Activated naive CD4-positive, alpha-beta T cell treated with anti-CD3 and anti-CD28 coated beads for 36 hours (primary cell): ENCODE results near the gene MBNL1. TPM values are rescaled to one million over a fixed set of nuclear protein-coding genes. Genes with fewer than 3 reads are reported as not detected.
A peak's percentile ranks its signal among the peaks of the same experiment; 100 is the strongest.

Experiments
- CTCF ChIA-PET: fragments of 350-600 bp; sonication (Branson Sonifier 250); formaldehyde crosslinking; loops from one replicate; lab custom pipeline; 2021; ENCODE audit warnings: antibody characterized with exemption; lab: Charles Lee
- DNase-seq: peaks from one replicate; pipeline ENCODE4 v3.0.0-alpha.2; 2020
- H3K27ac Mint-ChIP-seq: one replicate; pipeline ENCODE4 v1.8.0; 2021; ENCODE audit warnings: mild to moderate bottlenecking, mixed read lengths
- H3K27me3 Mint-ChIP-seq: one replicate; pipeline ENCODE4 v1.8.0; 2021; ENCODE audit warnings: low read depth, mixed read lengths
- H3K36me3 Mint-ChIP-seq: one replicate; pipeline ENCODE4 v1.8.0; 2021; ENCODE audit warnings: low read depth, mixed read lengths
- H3K4me1 Mint-ChIP-seq: one replicate; pipeline ENCODE4 v1.8.0; 2021; ENCODE audit warnings: low read depth, mixed read lengths
- H3K4me3 Mint-ChIP-seq: one replicate; pipeline ENCODE4 v1.8.0; 2021; ENCODE audit warnings: mild to moderate bottlenecking, moderate library complexity, mixed read lengths
- H3K9me3 Mint-ChIP-seq: one replicate; pipeline ENCODE4 v1.8.0; 2021; ENCODE audit warnings: mixed read lengths
- intact Hi-C: fragments of 100-400 bp; cut with micrococcal nuclease; formaldehyde crosslinking; loops from one replicate; pipeline ENCODE4 v1.15.1; 2023
- total RNA-seq, 2 experiments: library from RNA; stranded (reverse); gene quantifications; one replicate each; pipeline ENCODE4 v1.2.3, GENCODE V29; 2021

The MBNL1 gene
- total RNA-seq, 2 experiments from 2014 or later: 387 to 391 TPM

GRCh38 chr3:152267831-152268554, 736 bp upstream of the MBNL1 start:
- peak overlapping the region; percentile 91 for H3K27ac Mint-ChIP-seq
- H3K4me1 Mint-ChIP-seq: peaks cover 47% of the 10 kb centered on the region
- peak overlapping the region; percentile 81 for H3K4me3 Mint-ChIP-seq
- intact Hi-C loops: loop anchor here (1.0 to 5.0 kb wide), 5 partner anchors 10 to 1506 kb away; partner anchors contain the start of genes RAP2B and SIAH2
- peaks cover 41% of the 10 kb centered on the region for H3K36me3 Mint-ChIP-seq
- no peaks in the 10 kb centered on the region for H3K27me3 Mint-ChIP-seq
- DNase-seq: no peak
- CTCF ChIA-PET: interaction anchor here (1.2 to 3.0 kb wide), 3 partner anchors 49 to 84 kb away, joined by 3 to 16 read pairs (median 6); no protein-coding TSS in a partner anchor
- no peaks in the 10 kb centered on the region for H3K9me3 Mint-ChIP-seq

GRCh38 chr3:152269056-152269830, 514 bp downstream of the MBNL1 start:
- H3K27ac Mint-ChIP-seq: peak overlapping the region; percentile 91
- peak overlapping the region; percentile 81 for H3K4me3 Mint-ChIP-seq
- DNase-seq: peak; percentile 38
- no peaks in the 10 kb centered on the region for H3K27me3 Mint-ChIP-seq
- no peaks in the 10 kb centered on the region for H3K9me3 Mint-ChIP-seq
- H3K36me3 Mint-ChIP-seq: peaks cover 44% of the 10 kb centered on the region
- intact Hi-C loops: loop anchor here (5.0 kb wide), 2 partner anchors 893 to 1507 kb away; partner anchors contain the start of genes RAP2B and SIAH2
- CTCF ChIA-PET: interaction anchor here (0.9 to 3.0 kb wide), 6 partner anchors 16 to 70 kb away, joined by 3 to 16 read pairs (median 4); no protein-coding TSS in a partner anchor
- H3K4me1 Mint-ChIP-seq: peaks cover 46% of the 10 kb centered on the region

DNA sequence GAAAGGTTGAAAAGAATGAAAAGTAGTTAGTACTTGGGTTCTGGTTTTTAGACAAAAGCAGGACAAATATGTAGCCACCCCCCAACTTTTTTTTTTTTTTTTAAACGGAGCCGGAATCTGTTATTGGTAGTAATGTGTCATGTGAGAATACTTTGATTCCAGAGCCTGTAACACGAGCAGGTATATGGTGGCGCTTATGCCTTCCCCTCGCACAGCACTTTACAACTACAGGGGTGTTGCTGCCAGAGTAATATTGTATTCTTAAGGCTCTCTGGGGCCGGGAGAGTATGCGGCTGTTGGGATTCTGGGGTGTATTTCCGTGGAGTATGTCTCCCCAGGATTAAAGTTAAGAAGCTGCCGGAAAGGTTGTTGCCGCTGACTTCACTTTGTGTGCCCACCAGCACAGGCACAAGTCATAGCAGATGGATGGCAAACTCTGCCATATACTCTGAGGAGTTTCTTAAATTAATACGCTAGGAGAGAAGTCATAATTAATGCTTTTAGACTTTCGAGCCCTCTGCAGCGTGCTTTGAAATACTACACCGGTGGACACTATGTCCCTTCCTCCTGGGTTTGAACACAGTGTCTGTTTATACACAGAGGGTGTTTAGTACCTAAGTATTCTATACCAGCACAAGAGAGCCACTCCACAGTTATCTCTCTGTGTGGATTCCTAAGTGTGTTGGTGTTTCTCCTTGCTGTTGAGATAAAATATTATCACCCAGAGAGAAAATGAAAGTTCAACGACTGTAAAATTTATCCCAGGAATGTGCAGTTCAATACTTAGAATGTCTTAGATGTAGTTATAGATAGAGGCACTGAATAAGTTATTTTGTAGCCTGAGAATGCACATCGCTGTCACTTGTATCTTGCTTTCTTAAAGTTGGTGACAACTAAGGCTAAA, 1.4 kb downstream of the MBNL1 start:
- H3K9me3 Mint-ChIP-seq: no peaks in the 10 kb centered on the region
- peak; percentile 55 for DNase-seq

GRCh38 chr3:152270937-152271336, 2.2 kb downstream of the MBNL1 start:
- no peak for DNase-seq
- H3K27me3 Mint-ChIP-seq: no peaks in the 10 kb centered on the region
- peaks cover 44% of the 10 kb centered on the region for H3K36me3 Mint-ChIP-seq
- H3K27ac Mint-ChIP-seq: peak overlapping the region; percentile 91
- intact Hi-C loops: loop anchor here (1.0 to 5.0 kb wide), 4 partner anchors 26 to 1069 kb away; partner anchors contain the start of gene GPR171
- no peaks in the 10 kb centered on the region for H3K9me3 Mint-ChIP-seq
- H3K4me1 Mint-ChIP-seq: peaks cover 38% of the 10 kb centered on the region
- CTCF ChIA-PET: interaction anchor here (1.2 to 1.9 kb wide), 2 partner anchors 10 to 71 kb away, joined by 3 to 5 read pairs; no protein-coding TSS in a partner anchor
- H3K4me3 Mint-ChIP-seq: peak overlapping the region; percentile 81

More for the DNA sequence above, 1.4 kb downstream of the MBNL1 start:
- CTCF ChIA-PET: interaction anchor here (0.9 to 3.0 kb wide), 6 partner anchors 15 to 71 kb away, joined by 3 to 16 read pairs (median 4); no protein-coding TSS in a partner anchor
- Mint-ChIP-seq H3K36me3 (peaks cover 44% of the 10 kb centered on the region), H3K4me1 (peaks cover 43% of the 10 kb centered on the region), H3K27me3 (no peaks in the 10 kb centered on the region), H3K27ac (peak overlapping the region; percentile 91), H3K4me3 (peak overlapping the region; percentile 81)
- intact Hi-C loops: loop anchor here (1.0 to 5.0 kb wide), 5 partner anchors 25 to 1508 kb away; partner anchors contain the start of genes GPR171, RAP2B and SIAH2

- H3K27ac Mint-ChIP-seq: peak overlapping the region; percentile 91
- H3K4me1 Mint-ChIP-seq: peaks cover 37% of the 10 kb centered on the region
- intact Hi-C loops: loop anchor here (1.0 to 5.0 kb wide), 2 partner anchors 31 to 1069 kb away; partner anchors contain the start of gene GPR171
- H3K4me3 Mint-ChIP-seq: peak overlapping the region; percentile 81
- CTCF ChIA-PET: interaction anchor here (1.2 to 1.9 kb wide), 3 partner anchors 11 to 71 kb away, joined by 3 to 5 read pairs (median 4); no protein-coding TSS in a partner anchor
- no peak for DNase-seq
- H3K27me3 Mint-ChIP-seq: no peaks in the 10 kb centered on the region
- H3K9me3 Mint-ChIP-seq: no peaks in the 10 kb centered on the region
- peaks cover 47% of the 10 kb centered on the region for H3K36me3 Mint-ChIP-seq
Measured at GRCh38 chr3:152271501-152272236, 2.9 kb downstream of the MBNL1 start.

DNA sequence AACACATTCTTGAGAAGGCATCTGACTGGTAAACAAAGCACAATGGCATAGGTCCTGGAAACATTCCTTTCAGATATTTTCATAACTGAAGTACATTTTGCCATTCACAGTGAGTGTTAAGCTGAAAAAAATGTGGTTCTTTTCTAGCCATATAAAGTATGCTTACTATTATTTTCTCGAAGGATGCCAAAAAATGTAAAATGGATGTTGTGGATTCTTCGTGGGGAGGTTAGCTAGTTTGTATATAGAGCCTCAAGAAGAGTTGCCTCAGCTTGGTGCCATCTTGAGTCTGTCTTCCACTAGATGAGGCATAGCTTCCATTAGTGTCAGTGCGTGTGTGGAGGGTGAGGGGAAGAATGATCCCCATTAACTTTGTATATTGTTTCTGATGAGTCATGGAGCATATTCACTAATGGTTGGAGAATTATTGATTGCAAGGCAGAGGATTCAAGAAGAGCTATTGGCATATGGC, 4.1 kb downstream of the MBNL1 start:
- Mint-ChIP-seq H3K36me3 (peaks cover 49% of the 10 kb centered on the region), H3K9me3 (no peaks in the 10 kb centered on the region), H3K4me3 (peak overlapping the region; percentile 81), H3K4me1 (peaks cover 36% of the 10 kb centered on the region), H3K27ac (peak overlapping the region; percentile 91), H3K27me3 (no peaks in the 10 kb centered on the region)
- DNase-seq: peak; percentile 68
- CTCF ChIA-PET: interaction anchor here (0.7 to 1.5 kb wide), 7 partner anchors 12 to 200 kb away, joined by 3 to 4 read pairs (median 4); no protein-coding TSS in a partner anchor
- intact Hi-C loops: loop anchor here (1.0 to 5.0 kb wide), 2 partner anchors 30 to 1071 kb away; partner anchors contain the start of gene GPR171

DNA sequence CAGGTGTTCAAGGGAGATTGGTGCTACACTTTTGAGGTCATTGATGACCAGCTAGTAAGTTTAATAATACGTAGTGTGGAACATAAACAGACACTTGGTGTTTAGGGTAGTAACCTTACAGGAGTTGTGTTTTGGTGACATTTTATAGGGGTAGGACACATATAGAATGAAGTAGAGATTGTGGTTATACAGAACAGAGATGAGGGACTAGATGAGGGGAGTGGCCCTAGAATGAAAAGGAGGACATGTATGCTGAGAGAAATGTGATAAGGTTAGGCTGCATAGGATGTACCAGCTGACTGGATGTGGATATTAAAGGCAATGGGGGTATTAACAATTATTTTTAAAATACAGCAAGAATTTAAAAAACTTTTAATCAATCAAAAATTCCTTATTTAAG, 8.0 kb downstream of the MBNL1 start:
- H3K36me3 Mint-ChIP-seq: peaks cover 42% of the 10 kb centered on the region
- intact Hi-C loops: no loop called here
- H3K4me1 Mint-ChIP-seq: peaks cover 68% of the 10 kb centered on the region
- H3K27me3 Mint-ChIP-seq: no peaks in the 10 kb centered on the region
- peak overlapping the region; percentile 59 for H3K4me3 Mint-ChIP-seq
- DNase-seq: no peak
- H3K27ac Mint-ChIP-seq: peak overlapping the region; percentile 79
- H3K9me3 Mint-ChIP-seq: no peaks in the 10 kb centered on the region
- CTCF ChIA-PET: interaction anchor here (0.6 to 2.0 kb wide), 6 partner anchors 8 to 93 kb away, joined by 3 to 8 read pairs (median 4); no protein-coding TSS in a partner anchor

- Mint-ChIP-seq H3K9me3 (no peaks in the 10 kb centered on the region), H3K4me1 (peaks cover 72% of the 10 kb centered on the region), H3K27ac (peak overlapping the region; percentile 80), H3K4me3 (peak overlapping the region; percentile 52), H3K36me3 (peaks cover 38% of the 10 kb centered on the region), H3K27me3 (no peaks in the 10 kb centered on the region)
- intact Hi-C loops: no loop called here
- CTCF ChIA-PET: interaction anchor here (0.6 to 1.7 kb wide), 4 partner anchors 19 to 56 kb away, joined by 3 to 4 read pairs (median 4); no protein-coding TSS in a partner anchor
- DNase-seq: no peak
Measured at GRCh38 chr3:152277198-152277597, 8.5 kb downstream of the MBNL1 start.

- H3K4me3 Mint-ChIP-seq: peak overlapping the region; percentile 67
- CTCF ChIA-PET: interaction anchor here (0.7 kb wide), 1 partner anchor 164 kb away, joined by 4 read pairs; no protein-coding TSS in a partner anchor
- intact Hi-C loops: loop anchor here (2.0 kb wide), 1 partner anchor 14 kb away; no protein-coding TSS in a partner anchor
Measured at GRCh38 chr3:152278756-152279427, 10.2 kb downstream of the MBNL1 start.

GRCh38 chr3:152279479-152279878, 10.8 kb downstream of the MBNL1 start:
- peak overlapping the region; percentile 88 for H3K27ac Mint-ChIP-seq
- no peak for DNase-seq
- CTCF ChIA-PET: interaction anchor here (0.7 to 1.8 kb wide), 3 partner anchors 12 to 163 kb away, joined by 4 to 6 read pairs (median 5); no protein-coding TSS in a partner anchor

More at GRCh38 chr3:152278756-152279427, 10.2 kb downstream of the MBNL1 start:
- no peaks in the 10 kb centered on the region for H3K27me3 Mint-ChIP-seq
- no peak for DNase-seq
- no peaks in the 10 kb centered on the region for H3K9me3 Mint-ChIP-seq
- peaks cover 27% of the 10 kb centered on the region for H3K36me3 Mint-ChIP-seq
- peaks cover 74% of the 10 kb centered on the region for H3K4me1 Mint-ChIP-seq
- H3K27ac Mint-ChIP-seq: peak overlapping the region; percentile 88

More at GRCh38 chr3:152279479-152279878, 10.8 kb downstream of the MBNL1 start:
- H3K27me3 Mint-ChIP-seq: no peaks in the 10 kb centered on the region
- peaks cover 27% of the 10 kb centered on the region for H3K36me3 Mint-ChIP-seq
- H3K4me3 Mint-ChIP-seq: peak overlapping the region; percentile 67
- H3K4me1 Mint-ChIP-seq: peaks cover 74% of the 10 kb centered on the region
- no peaks in the 10 kb centered on the region for H3K9me3 Mint-ChIP-seq
- intact Hi-C loops: loop anchor here (2.0 kb wide), 1 partner anchor 13 kb away; no protein-coding TSS in a partner anchor
